HG03439 (cell line): ENCODE results near the gene SOX5.

ENCODE experiments used
- ATAC-seq: cut with Tn5 transposase; IDR thresholded peaks from one replicate; pipeline ENCODE4 v1.9.1; 2021; ENCODE audit warnings: mild to moderate bottlenecking, moderate library complexity; ENCODE audit not compliant: unreplicated experiment

The SOX5 gene

GRCh38 chr12:23704992-23705943 is 244.2 kb downstream of the SOX5 start:
- no peak for ATAC-seq

- ATAC-seq: no peak
Measured at GRCh38 chr12:23703051-23703450, 246.4 kb downstream of the SOX5 start.

- no peak for ATAC-seq
Measured at GRCh38 chr12:23699031-23699430, 250.4 kb downstream of the SOX5 start.

GRCh38 chr12:23694920-23695319 is 254.6 kb downstream of the SOX5 start:
- ATAC-seq: no peak

GRCh38 chr12:23694307-23694706 is 255.2 kb downstream of the SOX5 start:
- ATAC-seq: no peak

GRCh38 chr12:23687947-23688346 is 261.5 kb downstream of the SOX5 start:
- no peak for ATAC-seq

GRCh38 chr12:23686095-23686494 is 263.4 kb downstream of the SOX5 start:
- no peak for ATAC-seq

GRCh38 chr12:23684121-23684520 is 265.3 kb downstream of the SOX5 start:
- ATAC-seq: no peak

- no peak for ATAC-seq
Measured at GRCh38 chr12:23681237-23681636, 268.2 kb downstream of the SOX5 start.

- no peak for ATAC-seq
Measured at GRCh38 chr12:23674064-23674463, 275.4 kb downstream of the SOX5 start.

GRCh38 chr12:23671881-23672280 is 277.6 kb downstream of the SOX5 start:
- ATAC-seq: no peak

- ATAC-seq: no peak
Measured at GRCh38 chr12:23670684-23671083, 278.8 kb downstream of the SOX5 start.

- ATAC-seq: no peak
Measured at GRCh38 chr12:23669691-23670090, 279.8 kb downstream of the SOX5 start.

- ATAC-seq: no peak
Measured at GRCh38 chr12:23666866-23667265, 282.6 kb downstream of the SOX5 start.

- ATAC-seq: no peak
Measured at GRCh38 chr12:23662966-23663365, 286.5 kb downstream of the SOX5 start.

GRCh38 chr12:23659131-23659530 is 290.3 kb downstream of the SOX5 start:
- ATAC-seq: no peak

- ATAC-seq: no peak
Measured at GRCh38 chr12:23657598-23657997, 291.9 kb downstream of the SOX5 start.

GRCh38 chr12:23655884-23656283 is 293.6 kb downstream of the SOX5 start:
- ATAC-seq: no peak

- no peak for ATAC-seq
Measured at GRCh38 chr12:23655112-23655511, 294.4 kb downstream of the SOX5 start.

GRCh38 chr12:23648546-23648945 is 300.9 kb downstream of the SOX5 start:
- no peak for ATAC-seq

- ATAC-seq: no peak
Measured at GRCh38 chr12:23640754-23641153, 308.7 kb downstream of the SOX5 start.

- no peak for ATAC-seq
Measured at GRCh38 chr12:23634344-23634743, 315.1 kb downstream of the SOX5 start.
